ENCODE data around the gene CNTN2. TPM values are rescaled to one million over a fixed set of nuclear protein-coding genes. Genes with fewer than 3 reads are reported as not detected.
A peak's percentile ranks its signal among the peaks of the same experiment; 100 is the strongest.

CNTN2 gene
- total and polyA plus RNA-seq, 2 of the 8 experiments (the other 6 are each of a cell fraction or from before 2014, with no cell fraction given) = 1.2 to 3.9 TPM

DNA sequence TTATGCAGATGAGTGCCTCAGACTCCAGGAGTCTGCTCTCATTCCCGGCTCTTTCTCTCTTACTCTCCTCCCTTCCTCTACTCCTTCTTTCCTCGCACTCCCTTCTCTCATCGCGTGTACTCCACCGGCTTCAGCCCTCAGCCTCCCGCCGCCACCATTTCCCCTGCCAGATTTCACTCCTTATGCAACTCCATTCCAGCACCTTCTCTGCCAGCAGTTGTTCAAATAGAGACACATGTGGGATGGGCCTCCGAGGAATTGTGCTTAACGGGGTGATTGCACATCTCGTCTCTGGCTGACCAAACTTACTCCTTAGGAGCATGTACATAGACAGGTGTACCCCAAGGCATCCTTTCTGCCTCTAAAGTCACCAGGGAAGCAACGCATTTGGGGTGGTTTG is 2.1 kb downstream of the CNTN2 start:
- no peak overlapping the region for H3K27ac ChIP-seq (ENCODE audit: low read depth, low read length)
- no peak overlapping the region for H2AK5ac ChIP-seq (ENCODE audit: low read depth, low read length)
- no peak overlapping the region for H2AFZ ChIP-seq (ENCODE audit: low read length)
- no peak overlapping the region for H4K91ac ChIP-seq (replicated peaks; ENCODE audit: insufficient read length, low read length)
- ChIA-PET POLR2A (ENCODE audit: partially characterized antibody) (interaction anchor here (1.2 to 1.3 kb wide), 2 partner anchors 14 to 23 kb away, joined by 3 read pairs; no protein-coding TSS in a partner anchor), CTCF (ENCODE audit: partially characterized antibody) (interaction anchor here (0.9 to 2.2 kb wide), 3 partner anchors 9 to 56 kb away, joined by 5 to 12 read pairs (median 9); no protein-coding TSS in a partner anchor)
- H4K8ac ChIP-seq (ENCODE audit: extremely low read depth, insufficient read depth, low read length) = no peak overlapping the region
- peaks cover 13 to 27% (median 16%) of the 10 kb centered on the region in 4 experiments for H3K4me1 ChIP-seq (replicated peaks in 1 of 4; ENCODE audit: control insufficient read depth in 3 of 4, insufficient read depth in 4 of 4, low read length in 3 of 4)
- no peak overlapping the region for H2BK5ac ChIP-seq (ENCODE audit: low read depth, low read length)
- 74 to 100% methylated on average over 2 to 11 of the region's 11 CpGs for WGBS, 2 experiments (ENCODE audit: extremely low coverage in 1 of 2, insufficient coverage in 1 of 2, insufficient read length in 1 of 2, insufficient replicate concordance in 2 of 2, low coverage in 1 of 2, low lambda C conversion rate in 2 of 2, missing lambda C conversion rate in 1 of 2)
- H3K4me3 ChIP-seq (ENCODE audit: extremely low read depth in 1 of 4, insufficient read depth in 2 of 4, low read depth in 3 of 4, low read length in 4 of 4) = no peak overlapping the region
- H3K23ac ChIP-seq (ENCODE audit: insufficient read length) = no peak overlapping the region
- no peak overlapping the region for H3K18ac ChIP-seq (ENCODE audit: extremely low read depth, low read length)
- no peak overlapping the region for H2BK20ac ChIP-seq (ENCODE audit: low read length)
- no peaks in the 10 kb centered on the region for H3K36me3 ChIP-seq (ENCODE audit: control insufficient read depth in 2 of 4, insufficient read depth in 4 of 4, low read length in 3 of 4)
- peaks cover 0 to 32% (median 18%) of the 10 kb centered on the region in 4 experiments; a peak in 5 of 7 replicates for H3K27me3 ChIP-seq (replicated peaks in 1 of 4; ENCODE audit: control insufficient read depth in 3 of 4, extremely low read depth in 1 of 4, insufficient read depth in 3 of 4, low read length in 3 of 4)
- no peak overlapping the region for H4K5ac ChIP-seq (ENCODE audit: insufficient read length, low read depth, low read length)
- H3K79me2 ChIP-seq (ENCODE audit: control insufficient read depth in 1 of 2, insufficient read depth in 2 of 2, low read length in 2 of 2) = no peaks in the 10 kb centered on the region
- H2BK120ac ChIP-seq (replicated peaks; ENCODE audit: low read depth, low read length) = no peak overlapping the region
- H2BK12ac ChIP-seq (ENCODE audit: low read depth, low read length) = no peak overlapping the region
- DNase-seq (ENCODE audit: low read depth in 1 of 2, low spot score in 2 of 2) (no peak), FAIRE-seq (no peak)
- no peak overlapping the region for H3K14ac ChIP-seq (ENCODE audit: insufficient read length)
- no peak overlapping the region for H3K9ac ChIP-seq (replicated peaks in 1 of 4; ENCODE audit: extremely low read depth in 1 of 4, low read depth in 3 of 4, low read length in 3 of 4)
- H2BK15ac ChIP-seq (ENCODE audit: low read length) = no peak overlapping the region
- H3K4ac ChIP-seq (replicated peaks; ENCODE audit: insufficient read length, low read depth, low read length) = no peak overlapping the region
- no peaks in the 10 kb centered on the region for H3K79me1 ChIP-seq (ENCODE audit: low read depth, low read length)
- H3K56ac ChIP-seq (replicated peaks; ENCODE audit: insufficient read length, low read depth, low read length) = no peak overlapping the region
- peaks cover 3% of the 10 kb centered on the region; the same call in 1 of the 2 replicates for H3K23me2 ChIP-seq (ENCODE audit: low read depth, low read length)
- H3K9me3 ChIP-seq (ENCODE audit: insufficient read depth in 2 of 2, low read depth in 1 of 2, low read length in 1 of 2) = no peaks in the 10 kb centered on the region
- peak overlapping the region in 1 of 2 experiments; percentile 13; a peak in 1 of 4 replicates for H3K4me2 ChIP-seq (ENCODE audit: insufficient read depth in 1 of 2, low read depth in 2 of 2, low read length in 2 of 2)
- peaks cover under 1 to 1% of the 10 kb centered on the region in 2 experiments for H4K20me1 ChIP-seq (replicated peaks in 1 of 2; ENCODE audit: control insufficient read depth in 1 of 2, insufficient read depth in 2 of 2, low read length in 2 of 2)
- TF ChIP-seq, protein P1, sequence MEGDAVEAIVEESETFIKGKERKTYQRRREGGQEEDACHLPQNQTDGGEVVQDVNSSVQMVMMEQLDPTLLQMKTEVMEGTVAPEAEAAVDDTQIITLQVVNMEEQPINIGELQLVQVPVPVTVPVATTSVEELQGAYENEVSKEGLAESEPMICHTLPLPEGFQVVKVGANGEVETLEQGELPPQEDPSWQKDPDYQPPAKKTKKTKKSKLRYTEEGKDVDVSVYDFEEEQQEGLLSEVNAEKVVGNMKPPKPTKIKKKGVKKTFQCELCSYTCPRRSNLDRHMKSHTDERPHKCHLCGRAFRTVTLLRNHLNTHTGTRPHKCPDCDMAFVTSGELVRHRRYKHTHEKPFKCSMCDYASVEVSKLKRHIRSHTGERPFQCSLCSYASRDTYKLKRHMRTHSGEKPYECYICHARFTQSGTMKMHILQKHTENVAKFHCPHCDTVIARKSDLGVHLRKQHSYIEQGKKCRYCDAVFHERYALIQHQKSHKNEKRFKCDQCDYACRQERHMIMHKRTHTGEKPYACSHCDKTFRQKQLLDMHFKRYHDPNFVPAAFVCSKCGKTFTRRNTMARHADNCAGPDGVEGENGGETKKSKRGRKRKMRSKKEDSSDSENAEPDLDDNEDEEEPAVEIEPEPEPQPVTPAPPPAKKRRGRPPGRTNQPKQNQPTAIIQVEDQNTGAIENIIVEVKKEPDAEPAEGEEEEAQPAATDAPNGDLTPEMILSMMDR (IDR thresholded peaks at IDR 0.05; ENCODE audit: control extremely low read depth in 1 of 3, insufficient read depth in 1 of 3, low read depth in 1 of 3, low read length in 3 of 3) = no peak
- TF ChIP-seq, protein P2, sequence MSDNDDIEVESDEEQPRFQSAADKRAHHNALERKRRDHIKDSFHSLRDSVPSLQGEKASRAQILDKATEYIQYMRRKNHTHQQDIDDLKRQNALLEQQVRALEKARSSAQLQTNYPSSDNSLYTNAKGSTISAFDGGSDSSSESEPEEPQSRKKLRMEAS (IDR thresholded peaks at IDR 0.05) = 0 out of 2 replicates have a peak, but pooled peaks have one; percentile 5

Data from H1 (cell line).